ENCODE measurements around the gene IFNL1.
"Not testable (repeated sequence)": the region's sequence is repeated elsewhere in the genome, so short reads cannot be mapped to it uniquely, and the experiment has no call there.

IFNL1 gene

DNA sequence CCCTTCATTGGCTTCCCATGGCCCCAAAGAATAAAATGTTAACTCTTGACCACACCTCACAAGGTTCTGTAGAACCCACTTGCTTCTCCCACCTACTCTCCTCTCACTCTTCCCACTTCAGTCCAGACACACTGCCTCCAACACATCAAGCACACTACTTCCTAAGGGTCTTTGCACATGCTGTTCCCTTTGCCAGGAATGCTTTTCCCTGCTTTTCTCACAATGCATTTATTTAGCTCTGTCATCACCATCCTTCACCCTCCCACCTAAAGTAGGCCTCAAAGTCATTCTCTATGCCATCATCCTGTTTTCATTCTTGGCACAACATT, 7.9 kb downstream of the IFNL1 start:
- TF ChIP-seq, protein P1, sequence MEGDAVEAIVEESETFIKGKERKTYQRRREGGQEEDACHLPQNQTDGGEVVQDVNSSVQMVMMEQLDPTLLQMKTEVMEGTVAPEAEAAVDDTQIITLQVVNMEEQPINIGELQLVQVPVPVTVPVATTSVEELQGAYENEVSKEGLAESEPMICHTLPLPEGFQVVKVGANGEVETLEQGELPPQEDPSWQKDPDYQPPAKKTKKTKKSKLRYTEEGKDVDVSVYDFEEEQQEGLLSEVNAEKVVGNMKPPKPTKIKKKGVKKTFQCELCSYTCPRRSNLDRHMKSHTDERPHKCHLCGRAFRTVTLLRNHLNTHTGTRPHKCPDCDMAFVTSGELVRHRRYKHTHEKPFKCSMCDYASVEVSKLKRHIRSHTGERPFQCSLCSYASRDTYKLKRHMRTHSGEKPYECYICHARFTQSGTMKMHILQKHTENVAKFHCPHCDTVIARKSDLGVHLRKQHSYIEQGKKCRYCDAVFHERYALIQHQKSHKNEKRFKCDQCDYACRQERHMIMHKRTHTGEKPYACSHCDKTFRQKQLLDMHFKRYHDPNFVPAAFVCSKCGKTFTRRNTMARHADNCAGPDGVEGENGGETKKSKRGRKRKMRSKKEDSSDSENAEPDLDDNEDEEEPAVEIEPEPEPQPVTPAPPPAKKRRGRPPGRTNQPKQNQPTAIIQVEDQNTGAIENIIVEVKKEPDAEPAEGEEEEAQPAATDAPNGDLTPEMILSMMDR (IDR thresholded peaks at IDR 0.05; ENCODE audit: control insufficient read depth, extremely low read depth, insufficient read depth): no peak
- no peak for DNase-seq (ENCODE audit: low read depth)

GRCh38 chr19:39304701-39305571, 8.7 kb downstream of the IFNL1 start:
- DNase-seq (ENCODE audit: low read depth): no peak
- TF ChIP-seq, protein P1 (IDR thresholded peaks at IDR 0.05; ENCODE audit: control insufficient read depth, extremely low read depth, insufficient read depth): no peak
- H3K4me3 ChIP-seq (ENCODE audit: low read depth, low read length): no peak overlapping the region

More for the DNA sequence above, 7.9 kb downstream of the IFNL1 start:
- H3K4me3 ChIP-seq (ENCODE audit: low read depth, low read length): no peak overlapping the region

- DNase-seq (ENCODE audit: low read depth): no peak
- TF ChIP-seq, protein P1 (IDR thresholded peaks at IDR 0.05; ENCODE audit: control insufficient read depth, extremely low read depth, insufficient read depth): no peak
- H3K4me3 ChIP-seq (ENCODE audit: low read depth, low read length): no peak overlapping the region
Measured at GRCh38 chr19:39306075-39306474, 9.9 kb downstream of the IFNL1 start.

DNA sequence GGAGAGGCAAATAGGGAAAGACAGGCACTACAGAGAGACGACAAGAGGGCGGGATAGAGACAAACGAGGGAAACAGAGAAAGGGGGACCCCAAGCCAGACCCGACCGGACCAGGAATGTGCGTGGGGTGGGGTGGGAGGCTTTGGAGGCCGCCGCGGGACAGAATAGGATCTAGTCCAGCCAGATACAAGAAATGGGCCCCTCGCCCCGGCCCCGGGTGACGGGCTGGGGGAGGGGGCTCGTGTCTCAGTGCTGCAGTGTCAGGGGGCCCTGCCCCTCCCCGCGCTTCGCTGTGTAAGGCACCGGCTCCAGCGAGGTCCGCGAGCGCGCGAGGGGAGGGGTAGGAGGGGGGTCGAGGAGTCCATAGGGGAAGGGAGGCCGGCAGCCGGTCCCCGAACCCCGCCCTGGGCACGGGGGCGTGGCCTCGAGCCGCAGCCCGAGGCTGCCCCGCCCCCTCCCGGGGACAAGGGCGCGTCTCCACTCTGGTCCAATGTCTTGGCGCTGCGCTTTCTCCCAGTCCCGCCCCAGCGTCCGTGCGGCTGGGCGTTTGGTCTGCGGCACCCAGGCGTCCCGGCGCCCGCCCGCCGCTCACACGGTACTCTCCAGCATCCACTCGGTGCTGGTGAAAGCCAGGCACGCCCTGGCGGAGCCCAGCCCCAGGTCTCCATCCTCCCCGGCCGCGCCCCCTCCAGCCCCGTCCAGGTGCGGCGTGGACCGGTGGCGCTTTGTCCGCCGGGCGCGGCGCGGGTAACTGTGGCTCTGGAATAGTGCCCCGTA, 11.0 kb downstream of the IFNL1 start:
- DNase-seq (ENCODE audit: low read depth): no peak
- no peak overlapping the region for H3K4me3 ChIP-seq (ENCODE audit: low read depth, low read length)
- TF ChIP-seq, protein P1 (IDR thresholded peaks at IDR 0.05; ENCODE audit: control insufficient read depth, extremely low read depth, insufficient read depth): no peak

GRCh38 chr19:39307822-39308530, 11.8 kb downstream of the IFNL1 start:
- DNase-seq (ENCODE audit: low read depth): no peak
- H3K4me3 ChIP-seq (ENCODE audit: low read depth, low read length): no peak overlapping the region
- TF ChIP-seq, protein P1 (IDR thresholded peaks at IDR 0.05; ENCODE audit: control insufficient read depth, extremely low read depth, insufficient read depth): no peak

DNA sequence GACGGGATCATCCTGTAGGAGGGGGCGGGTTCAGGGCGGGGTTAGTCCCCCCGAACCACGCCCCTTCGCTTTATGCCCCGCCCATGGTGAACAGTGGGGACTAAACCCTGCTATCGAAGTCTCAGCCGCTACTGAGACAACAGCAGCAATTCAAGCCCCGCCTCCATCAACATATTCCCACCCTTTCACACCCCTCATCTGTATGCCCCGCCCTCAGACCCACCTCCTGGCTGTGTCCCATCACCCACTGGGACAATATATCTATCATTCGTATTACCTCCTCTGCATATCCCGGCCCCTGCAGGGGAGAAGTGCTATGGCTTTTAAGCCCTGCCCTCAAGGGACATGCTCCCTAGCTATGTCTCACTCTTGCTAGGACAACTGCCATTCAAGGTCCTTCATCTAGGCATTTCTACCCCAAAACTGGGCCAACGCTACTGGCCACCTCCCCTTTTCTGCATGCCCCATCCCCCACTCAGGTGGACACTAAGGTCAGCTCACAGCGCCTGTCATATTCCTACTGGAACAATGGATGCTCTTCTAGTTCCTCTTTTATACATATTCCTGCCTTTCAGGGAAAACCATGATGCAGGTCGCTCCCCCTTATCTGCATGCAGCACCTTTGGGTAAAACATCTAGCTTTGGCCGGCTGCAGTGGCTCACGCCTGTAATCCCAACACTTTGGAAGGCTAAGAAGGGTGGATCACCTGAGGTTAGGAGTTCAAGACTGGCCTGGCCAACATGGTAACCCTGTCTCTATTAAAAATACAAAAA, 12.5 kb downstream of the IFNL1 start:
- TF ChIP-seq, protein P1 (IDR thresholded peaks at IDR 0.05; ENCODE audit: control insufficient read depth, extremely low read depth, insufficient read depth): no peak
- no peak for DNase-seq (ENCODE audit: low read depth)
- H3K4me3 ChIP-seq (ENCODE audit: low read depth, low read length): no peak overlapping the region

DNA sequence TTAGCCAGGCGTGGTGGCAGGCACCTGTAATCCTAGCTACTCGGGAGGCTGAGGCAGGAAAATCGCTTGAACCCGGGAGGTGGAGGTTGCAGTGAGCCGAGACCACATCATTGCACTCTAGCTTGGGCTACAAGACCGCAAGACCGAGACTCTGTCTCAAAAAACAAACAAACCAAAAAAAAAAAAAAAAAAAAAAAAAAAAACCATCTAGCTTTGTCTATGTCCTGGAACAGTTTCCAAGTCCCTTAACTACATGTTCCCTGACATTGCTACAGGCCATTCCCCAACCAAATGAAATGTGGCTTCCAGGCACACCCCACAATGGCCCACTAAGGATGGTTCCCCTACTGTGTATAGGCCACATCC, 13.1 kb downstream of the IFNL1 start:
- not testable (repeated sequence) for H3K4me3 ChIP-seq (ENCODE audit: low read depth, low read length); DNase-seq (ENCODE audit: low read depth)

Data from LNCaP clone FGC (cell line).